ENCODE measurements around the gene LYRM4.

GRCh38 chr6:5184218-5184617 is 76.5 kb downstream of the LYRM4 start:
- TF ChIP-seq CTCF (IDR thresholded peaks at IDR 0.05) (no peak), POLR2A (IDR thresholded peaks at IDR 0.05; ENCODE audit: low read depth) (no peak), EP300 (IDR thresholded peaks at IDR 0.05) (no peak), POLR2AphosphoS5 (IDR thresholded peaks at IDR 0.05) (no peak)

Data from esophagus muscularis mucosa (tissue), 4 donors.